Cardiac muscle cell (in vitro differentiated cells and primary cell): ENCODE results near the gene CSNK1D. TPM values are rescaled to one million over a fixed set of nuclear protein-coding genes. Genes with fewer than 3 reads are reported as not detected.

Source experiments
- DNase-seq, 2 donors: peaks; one replicate each; pipeline versions ENCODE4 v3.0.0 to v3.0.0-alpha.2; 2010 to 2017; ENCODE audit warnings: low read depth in 1 of 2, low spot score in 1 of 2
- H3K27ac ChIP-seq: fragments of 200-600 bp; sonication (generic); 2 replicates; pipeline ENCODE4 v1.5.1; 2016
- H3K27me3 ChIP-seq: fragments of 200-600 bp; sonication (generic); 2 replicates; pipeline ENCODE4 v1.6.0; 2016; ENCODE audit warnings: control low read depth
- H3K36me3 ChIP-seq: fragments of 200-600 bp; sonication (generic); 2 replicates; pipeline ENCODE4 v1.5.1; 2016; ENCODE audit warnings: control low read depth
- H3K4me1 ChIP-seq: fragments of 200-600 bp; sonication (generic); 2 replicates; pipeline ENCODE4 v1.8.1; 2017; ENCODE audit warnings: low read depth, mild to moderate bottlenecking, mixed run types
- H3K4me3 ChIP-seq: fragments of 200-600 bp; sonication (generic); 2 replicates; pipeline ENCODE4 v1.5.1; 2016; ENCODE audit warnings: mild to moderate bottlenecking
- H3K9me3 ChIP-seq: fragments of 200-600 bp; sonication (generic); 2 replicates; pipeline ENCODE4 v1.5.1; 2017; ENCODE audit warnings: low read depth, mild to moderate bottlenecking, control low read depth
- CTCF ChIP-seq: IDR thresholded peaks from 2 replicates; pipeline ENCODE4 v1.5.1; 2012; ENCODE audit warnings: low read depth, mild to moderate bottlenecking, low read length
- polyA plus RNA-seq: library from polyadenylated mRNA; unstranded; fragments of >200 nt; fragmentation: Nextera tagmentation; extraction: Ambion mirVana; gene quantifications from 2 replicates; pipeline ENCODE4 v1.2.1, GENCODE V29; 2016
- total RNA-seq: library from RNA; depleted of rRNA; stranded (reverse); fragments of >200 nt; gene quantifications from 2 replicates; pipeline ENCODE4 v1.2.3, GENCODE V29; 2016

CSNK1D gene
- total and polyA plus RNA-seq, 2 experiments from 2014 or later = 53.1 to 106 TPM

- Histone ChIP-seq H3K27ac (no peak overlapping the region), H3K4me3 (no peak overlapping the region), H3K36me3 (peaks cover 19% of the 10 kb centered on the region), H3K4me1 (peaks cover 48% of the 10 kb centered on the region), H3K9me3 (no peaks in the 10 kb centered on the region), H3K27me3 (no peaks in the 10 kb centered on the region)
- DNase-seq = no peak
- TF ChIP-seq CTCF = no peak
Observed at GRCh38 chr17:82270651-82271050, 2.8 kb downstream of the CSNK1D start.

GRCh38 chr17:82269882-82270500, 3.5 kb downstream of the CSNK1D start:
- no peak overlapping the region for H3K4me3 ChIP-seq
- no peaks in the 10 kb centered on the region for H3K9me3 ChIP-seq
- TF ChIP-seq CTCF = no peak
- H3K4me1 ChIP-seq = peaks cover 48% of the 10 kb centered on the region
- H3K36me3 ChIP-seq = peaks cover 26% of the 10 kb centered on the region
- no peaks in the 10 kb centered on the region for H3K27me3 ChIP-seq
- no peak overlapping the region for H3K27ac ChIP-seq
- no peak for DNase-seq

- peaks cover 30% of the 10 kb centered on the region for H3K36me3 ChIP-seq
- no peak for DNase-seq
- TF ChIP-seq CTCF = no peak
- no peaks in the 10 kb centered on the region for H3K27me3 ChIP-seq
- no peak overlapping the region for H3K4me3 ChIP-seq
- peaks cover 48% of the 10 kb centered on the region for H3K4me1 ChIP-seq
- H3K9me3 ChIP-seq = no peaks in the 10 kb centered on the region
- H3K27ac ChIP-seq = no peak overlapping the region
Observed at GRCh38 chr17:82269138-82269881, 4.2 kb downstream of the CSNK1D start.

- peak overlapping the region; percentile 74 for H3K27ac ChIP-seq
- peaks cover 34% of the 10 kb centered on the region for H3K36me3 ChIP-seq
- DNase-seq = peak in 1 of 2 donors; percentile 94
Observed at GRCh38 chr17:82267575-82268379, 5.7 kb downstream of the CSNK1D start.

More at GRCh38 chr17:82267575-82268379, 5.7 kb downstream of the CSNK1D start:
- Histone ChIP-seq H3K4me1 (peaks cover 48% of the 10 kb centered on the region), H3K4me3 (no peak overlapping the region), H3K9me3 (no peaks in the 10 kb centered on the region), H3K27me3 (no peaks in the 10 kb centered on the region)
- no peak for TF ChIP-seq CTCF
